Skeletal muscle satellite cell (primary cell): Measurements from ENCODE around the gene MALL.
A peak's percentile ranks its signal among the peaks of the same experiment; 100 is the strongest.
"Not testable (repeated sequence)": the region's sequence is repeated elsewhere in the genome, so short reads cannot be mapped to it uniquely, and the experiment has no call there.

Source experiments
- H3K27me3 ChIP-seq: 2 replicates; pipeline ENCODE4 v1.7.0; 2013; ENCODE audit warnings: low read length; ENCODE audit not compliant: control insufficient read depth, insufficient read depth
- H3K36me3 ChIP-seq: 2 replicates; pipeline ENCODE4 v1.7.0; 2013; ENCODE audit warnings: mild to moderate bottlenecking, control low read depth, low read length; ENCODE audit not compliant: insufficient read depth
- H3K4me1 ChIP-seq: 2 replicates; pipeline ENCODE4 v1.7.0; 2013; ENCODE audit warnings: low read length; ENCODE audit not compliant: control insufficient read depth, insufficient read depth
- H3K4me2 ChIP-seq: 2 replicates; pipeline ENCODE4 v1.7.0; 2013; ENCODE audit warnings: mild to moderate bottlenecking, low read length
- H3K4me3 ChIP-seq: 2 replicates; pipeline ENCODE4 v1.7.0; 2013; ENCODE audit warnings: low read length
- H3K9ac ChIP-seq: 2 replicates; pipeline ENCODE4 v1.7.0; 2013; ENCODE audit warnings: mild to moderate bottlenecking, low read depth, low read length, moderate library complexity
- H3K9me3 ChIP-seq: replicated peaks from 2 replicates; pipeline ENCODE4 v1.7.0; 2013; ENCODE audit warnings: mild to moderate bottlenecking, control low read depth, low read length

Gene MALL

DNA sequence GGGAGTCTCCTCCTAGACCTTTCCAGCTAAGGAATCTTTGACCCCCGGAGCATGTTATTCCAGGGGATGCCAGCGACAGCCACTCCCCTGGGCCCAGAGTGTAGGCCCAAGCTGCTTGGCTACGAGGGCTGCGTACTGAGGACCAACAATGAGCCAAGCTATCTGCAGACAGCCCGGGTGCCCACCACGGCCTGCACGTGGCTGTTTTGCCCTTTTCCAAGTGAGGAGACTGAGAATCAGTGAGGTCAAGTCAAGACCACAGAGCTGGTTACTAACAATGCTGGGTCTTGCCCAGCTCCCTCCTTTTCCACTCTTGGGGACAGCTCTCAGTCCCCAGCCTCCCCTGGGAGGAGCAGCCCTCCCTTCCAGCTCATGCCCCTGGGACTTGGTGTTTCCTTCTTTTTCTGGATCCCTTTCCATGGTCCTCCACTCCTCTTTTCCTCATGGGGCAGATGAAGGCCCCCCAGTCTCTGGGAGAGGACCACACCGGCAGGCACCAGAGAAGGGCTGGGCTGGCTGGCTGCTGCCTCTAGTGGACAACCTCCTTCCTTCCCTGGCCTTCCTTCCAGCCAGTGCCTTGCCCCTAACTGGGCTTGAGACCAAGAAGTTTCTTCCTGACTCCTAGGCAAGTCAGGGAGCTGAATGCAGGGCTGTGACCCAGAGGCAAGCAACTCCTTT, 550 bp upstream of the MALL start:
- Histone ChIP-seq H3K4me1 (peaks cover 18% of the 10 kb centered on the region), H3K27me3 (no peaks in the 10 kb centered on the region), H3K36me3 (no peaks in the 10 kb centered on the region), H3K9me3 (no peaks in the 10 kb centered on the region), H3K4me3 (peak overlapping the region; percentile 69), H3K9ac (no peak overlapping the region), H3K4me2 (peak overlapping the region; percentile 91)

GRCh38 chr2:110114831-110115255, 779 bp downstream of the MALL start:
- Histone ChIP-seq H3K4me1 (peaks cover 18% of the 10 kb centered on the region), H3K27me3 (no peaks in the 10 kb centered on the region), H3K9ac (peak overlapping the region; percentile 63), H3K4me3 (peak overlapping the region; percentile 69), H3K36me3 (no peaks in the 10 kb centered on the region), H3K9me3 (no peaks in the 10 kb centered on the region), H3K4me2 (peak overlapping the region; percentile 91)

GRCh38 chr2:110113961-110114591, 1.5 kb downstream of the MALL start:
- Histone ChIP-seq H3K4me3 (no peak overlapping the region), H3K9ac (no peak overlapping the region), H3K36me3 (no peaks in the 10 kb centered on the region), H3K4me2 (peak overlapping the region; percentile 91), H3K9me3 (no peaks in the 10 kb centered on the region), H3K4me1 (peaks cover 18% of the 10 kb centered on the region), H3K27me3 (no peaks in the 10 kb centered on the region)

GRCh38 chr2:110108291-110108690, 7.3 kb downstream of the MALL start:
- H3K9me3 ChIP-seq, H3K36me3 ChIP-seq, H3K9ac ChIP-seq, H3K4me3 ChIP-seq, H3K4me2 ChIP-seq, H3K27me3 ChIP-seq: not testable (repeated sequence)
- H3K4me1 ChIP-seq: peaks cover 33% of the 10 kb centered on the region

GRCh38 chr2:110107092-110108079, 8.2 kb downstream of the MALL start:
- H3K27me3 ChIP-seq: no peaks in the 10 kb centered on the region
- no peaks in the 10 kb centered on the region for H3K36me3 ChIP-seq
- no peak overlapping the region for H3K4me3 ChIP-seq
- peaks cover 39% of the 10 kb centered on the region for H3K4me1 ChIP-seq
- H3K4me2 ChIP-seq: no peak overlapping the region
- no peak overlapping the region for H3K9ac ChIP-seq
- H3K9me3 ChIP-seq: no peaks in the 10 kb centered on the region

GRCh38 chr2:110106642-110107041, 9.0 kb downstream of the MALL start:
- Histone ChIP-seq H3K4me2 (peak overlapping the region; percentile 36), H3K4me1 (peaks cover 47% of the 10 kb centered on the region), H3K4me3 (no peak overlapping the region), H3K9ac (peak overlapping the region; percentile 35), H3K36me3 (no peaks in the 10 kb centered on the region), H3K9me3 (no peaks in the 10 kb centered on the region), H3K27me3 (no peaks in the 10 kb centered on the region)

DNA sequence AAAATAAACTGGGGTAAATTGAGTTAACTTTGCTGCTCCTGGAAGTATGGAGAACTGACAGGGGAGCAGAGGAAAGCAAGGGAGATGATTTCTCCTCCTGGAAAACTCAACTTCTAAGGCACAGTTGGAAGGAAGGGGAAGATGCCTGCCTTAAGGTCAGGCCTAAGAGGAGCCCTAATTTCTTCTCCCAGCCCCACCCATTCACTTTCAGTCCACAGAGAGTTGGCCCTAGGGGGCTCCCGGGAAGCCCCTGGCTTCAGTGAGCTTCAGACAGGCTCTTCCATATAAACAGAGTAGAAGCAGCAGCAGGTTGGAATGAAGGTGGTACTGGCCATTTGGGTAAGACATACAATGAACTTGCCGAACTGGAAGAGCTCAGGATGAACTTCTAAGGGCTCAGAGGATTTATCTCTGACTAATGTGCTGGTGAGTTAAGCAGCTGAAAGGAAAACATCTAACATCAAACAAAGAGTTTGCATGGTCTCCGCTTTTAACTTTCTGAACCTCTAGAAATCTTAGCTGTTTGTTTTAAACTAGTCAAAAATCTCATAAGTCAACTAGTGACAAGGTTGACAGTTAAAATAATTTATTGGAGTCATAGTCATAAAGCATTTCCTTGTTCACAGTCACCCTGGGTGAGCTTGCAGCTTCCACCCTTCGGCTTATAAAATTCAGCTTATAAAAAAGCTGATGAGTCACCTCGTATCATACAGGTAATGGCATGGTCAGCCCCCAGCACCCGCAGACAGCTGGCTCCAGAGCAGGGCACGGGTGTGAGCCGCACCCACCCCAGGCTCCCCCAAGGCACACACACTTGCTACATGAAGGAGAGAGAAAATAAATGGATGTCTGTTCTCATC, 9.8 kb downstream of the MALL start:
- Histone ChIP-seq H3K9me3 (no peaks in the 10 kb centered on the region), H3K4me2 (peak overlapping the region; percentile 36), H3K27me3 (no peaks in the 10 kb centered on the region), H3K9ac (peak overlapping the region; percentile 35), H3K36me3 (no peaks in the 10 kb centered on the region), H3K4me3 (no peak overlapping the region), H3K4me1 (peaks cover 51% of the 10 kb centered on the region)

GRCh38 chr2:110105183-110105582, 10.4 kb downstream of the MALL start:
- Histone ChIP-seq H3K4me1 (peaks cover 58% of the 10 kb centered on the region), H3K4me3 (no peak overlapping the region), H3K9ac (peak overlapping the region; percentile 35), H3K4me2 (peak overlapping the region; percentile 36), H3K9me3 (no peaks in the 10 kb centered on the region), H3K36me3 (no peaks in the 10 kb centered on the region), H3K27me3 (no peaks in the 10 kb centered on the region)

DNA sequence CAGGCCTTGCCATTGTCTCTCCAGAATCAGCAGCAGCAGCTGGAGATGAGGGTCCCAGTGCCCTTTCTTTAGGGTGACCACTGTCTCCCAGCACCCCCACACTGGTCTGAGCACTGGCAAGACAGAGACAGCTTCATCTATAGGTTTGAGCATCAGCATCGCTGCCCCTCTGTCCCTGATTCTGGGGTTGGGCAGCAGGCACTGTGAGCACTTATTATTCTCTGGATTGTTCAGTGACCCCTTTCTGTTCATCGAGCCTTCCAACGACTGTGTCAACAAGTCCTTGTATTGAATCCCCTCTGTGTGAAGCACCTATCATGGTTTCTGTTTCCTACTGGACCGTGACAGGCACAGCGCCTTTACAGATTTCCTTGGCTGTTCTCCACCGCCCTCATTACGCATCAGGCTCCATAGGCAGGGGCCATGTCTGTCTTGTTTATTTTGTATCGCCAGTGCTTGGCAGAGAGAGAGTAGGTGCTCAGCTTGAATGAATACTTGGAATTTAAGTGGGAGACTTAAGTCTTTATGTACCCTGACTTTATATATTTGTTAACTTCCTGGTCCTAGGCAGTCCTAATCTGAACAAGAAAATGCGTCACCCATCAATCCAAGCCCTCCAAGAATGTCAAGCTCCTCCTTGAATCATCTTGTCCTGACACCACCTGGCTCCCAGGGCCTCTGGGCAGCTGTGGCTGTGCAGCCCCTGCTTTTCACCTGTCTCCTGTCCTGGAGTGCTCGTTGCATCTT, 11.4 kb downstream of the MALL start:
- peaks cover 59% of the 10 kb centered on the region for H3K4me1 ChIP-seq
- H3K4me3 ChIP-seq: no peak overlapping the region
- no peaks in the 10 kb centered on the region for H3K9me3 ChIP-seq
- H3K27me3 ChIP-seq: no peaks in the 10 kb centered on the region
- H3K9ac ChIP-seq: no peak overlapping the region
- no peak overlapping the region for H3K4me2 ChIP-seq
- no peaks in the 10 kb centered on the region for H3K36me3 ChIP-seq

- Histone ChIP-seq H3K4me1 (peaks cover 61% of the 10 kb centered on the region), H3K27me3 (no peaks in the 10 kb centered on the region), H3K4me3 (no peak overlapping the region), H3K36me3 (no peaks in the 10 kb centered on the region), H3K9me3 (no peaks in the 10 kb centered on the region), H3K9ac (peak overlapping the region; percentile 89), H3K4me2 (no peak overlapping the region)
Measured at GRCh38 chr2:110103061-110103961, 12.3 kb downstream of the MALL start.
